HEK293 (cell line): ENCODE measurements around the gene TRIM44.

ENCODE experiments used
- CTCF ChIA-PET: fragments of 350-600 bp; formaldehyde crosslinking; extraction: SDS; loops from one replicate; lab custom pipeline; 2021; ENCODE audit warnings: antibody characterized with exemption; lab: Yijun Ruan, JAX
- POLR2A ChIA-PET: fragments of 300-600 bp; formaldehyde crosslinking; extraction: SDS; loops from one replicate; lab custom pipeline; 2020; ENCODE audit warnings: antibody characterized with exemption, inconsistent platforms; lab: Yijun Ruan, JAX
- H3K27ac ChIP-seq: fragments of 200-500 bp; sonication (Bioruptor generic); 2 replicates; pipeline ENCODE4 v1.5.1; 2014; ENCODE audit warnings: low read depth, low read length, control low read depth, inconsistent platforms; ENCODE audit errors: extremely low read depth
- H3K36me3 ChIP-seq, 2 experiments: fragments of 200-500 bp in 1 of 2; sonication (Bioruptor generic) in 1 of 2; 1 replicate in 1 of 2; 2 replicates in 1 of 2; pipeline ENCODE4 v1.5.1; 2014 to 2017; ENCODE audit warnings: inconsistent platforms in 2 of 2, low read length in 2 of 2; ENCODE audit not compliant: control insufficient read depth in 2 of 2, insufficient read depth in 1 of 2
- H3K4me1 ChIP-seq: fragments of 200-500 bp; sonication (Bioruptor generic); 2 replicates; pipeline ENCODE4 v1.5.1; 2014; ENCODE audit warnings: mild to moderate bottlenecking, low read length, inconsistent platforms; ENCODE audit not compliant: control insufficient read depth, insufficient read depth
- H3K4me3 ChIP-seq: 2 replicates; pipeline ENCODE4 v1.5.1; 2011; ENCODE audit warnings: low read depth, mild to moderate bottlenecking, control low read depth, low read length, moderate library complexity
- H3K9me3 ChIP-seq: fragments of 200-500 bp; sonication (Bioruptor generic); 2 replicates; pipeline ENCODE4 v1.5.1; 2014; ENCODE audit warnings: low read depth, low read length, inconsistent platforms; ENCODE audit not compliant: control insufficient read depth, insufficient read depth
- SP3 ChIP-seq: fragments of 450-650 bp; formaldehyde crosslinking; IDR thresholded peaks from 2 replicates; pipeline ENCODE4 v1.5.1; 2016; ENCODE audit warnings: missing biosample characterization, missing genetic modification characterization
- ZBTB48 ChIP-seq: fragments of 450-650 bp; formaldehyde crosslinking; IDR thresholded peaks from 2 replicates; pipeline ENCODE4 v1.5.1; 2016; ENCODE audit warnings: missing biosample characterization, missing genetic modification characterization
- ZFP3 ChIP-seq: fragments of 450-650 bp; formaldehyde crosslinking; IDR thresholded peaks from 2 replicates; pipeline ENCODE4 v1.5.1; 2016; ENCODE audit warnings: low read depth, missing biosample characterization, missing genetic modification characterization
- ZFP69B ChIP-seq: fragments of 450-650 bp; formaldehyde crosslinking; IDR thresholded peaks from 2 replicates; pipeline ENCODE4 v1.5.1; 2016; ENCODE audit warnings: missing biosample characterization, missing genetic modification characterization
- ZNF114 ChIP-seq: fragments of 450-650 bp; formaldehyde crosslinking; IDR thresholded peaks from 2 replicates; pipeline ENCODE4 v1.5.0; 2017; ENCODE audit warnings: missing biosample characterization, missing genetic modification characterization
- ZNF133 ChIP-seq: fragments of 450-650 bp; formaldehyde crosslinking; IDR thresholded peaks from 2 replicates; pipeline ENCODE4 v1.5.1; 2016; ENCODE audit warnings: missing biosample characterization, missing genetic modification characterization
- ZNF184 ChIP-seq: fragments of 450-650 bp; IDR thresholded peaks from 2 replicates; pipeline ENCODE4 v1.5.1; 2018; ENCODE audit warnings: missing biosample characterization, mild to moderate bottlenecking, missing genetic modification characterization
- ZNF239 ChIP-seq: fragments of 450-650 bp; formaldehyde crosslinking; IDR thresholded peaks from 2 replicates; pipeline ENCODE4 v1.5.1; 2016; ENCODE audit warnings: missing biosample characterization, missing genetic modification characterization
- ZNF398 ChIP-seq: fragments of 450-650 bp; formaldehyde crosslinking; IDR thresholded peaks from 2 replicates; pipeline ENCODE4 v1.5.1; 2017; ENCODE audit warnings: missing biosample characterization, missing genetic modification characterization
- ZNF433 ChIP-seq: fragments of 450-650 bp; formaldehyde crosslinking; IDR thresholded peaks from 2 replicates; pipeline ENCODE4 v1.5.1; 2016; ENCODE audit warnings: missing biosample characterization, missing genetic modification characterization, low read depth
- ZNF501 ChIP-seq: fragments of 450-650 bp; formaldehyde crosslinking; IDR thresholded peaks from 2 replicates; pipeline ENCODE4 v1.5.1; 2016; ENCODE audit warnings: missing biosample characterization, missing genetic modification characterization
- ZNF510 ChIP-seq: fragments of 450-650 bp; formaldehyde crosslinking; IDR thresholded peaks from 2 replicates; pipeline ENCODE4 v1.5.1; 2018; ENCODE audit warnings: mild to moderate bottlenecking, missing genetic modification characterization, missing biosample characterization; ENCODE audit not compliant: insufficient replicate concordance
- ZNF544 ChIP-seq: fragments of 450-650 bp; formaldehyde crosslinking; IDR thresholded peaks from 2 replicates; pipeline ENCODE4 v1.5.0; 2017; ENCODE audit warnings: missing biosample characterization, missing genetic modification characterization
- ZNF747 ChIP-seq: fragments of 450-650 bp; formaldehyde crosslinking; IDR thresholded peaks from 2 replicates; pipeline ENCODE4 v1.5.1; 2016; ENCODE audit warnings: missing biosample characterization, missing genetic modification characterization
- ZNF76 ChIP-seq: fragments of 450-650 bp; formaldehyde crosslinking; IDR thresholded peaks from 2 replicates; pipeline ENCODE4; 2016; ENCODE audit warnings: low read depth, missing biosample characterization, missing genetic modification characterization, borderline replicate concordance
- ZNF768 ChIP-seq: fragments of 450-650 bp; formaldehyde crosslinking; IDR thresholded peaks from 2 replicates; pipeline ENCODE4 v1.5.1; 2018; ENCODE audit warnings: missing biosample characterization, mild to moderate bottlenecking, missing genetic modification characterization
- TF ChIP-seq, protein P1 (sequence below): fragments of 450-650 bp; formaldehyde crosslinking; IDR thresholded peaks from 2 replicates; pipeline ENCODE4 v1.5.1; 2016; ENCODE audit warnings: missing biosample characterization, missing genetic modification characterization, borderline replicate concordance
- TF ChIP-seq, protein P2 (sequence below): fragments of 450-650 bp; formaldehyde crosslinking; IDR thresholded peaks from 2 replicates; pipeline ENCODE4 v1.5.1; 2017; ENCODE audit warnings: missing biosample characterization, missing genetic modification characterization
- TF ChIP-seq, protein P3 (sequence below): fragments of 450-650 bp; formaldehyde crosslinking; IDR thresholded peaks from 2 replicates; pipeline ENCODE4 v1.5.1; 2016; ENCODE audit warnings: missing biosample characterization, missing genetic modification characterization
- TF ChIP-seq, protein P4 (sequence below): fragments of 450-650 bp; formaldehyde crosslinking; IDR thresholded peaks from 2 replicates; pipeline ENCODE4 v1.5.1; 2017; ENCODE audit warnings: missing biosample characterization, mild to moderate bottlenecking, missing genetic modification characterization, moderate library complexity

The TRIM44 gene

DNA sequence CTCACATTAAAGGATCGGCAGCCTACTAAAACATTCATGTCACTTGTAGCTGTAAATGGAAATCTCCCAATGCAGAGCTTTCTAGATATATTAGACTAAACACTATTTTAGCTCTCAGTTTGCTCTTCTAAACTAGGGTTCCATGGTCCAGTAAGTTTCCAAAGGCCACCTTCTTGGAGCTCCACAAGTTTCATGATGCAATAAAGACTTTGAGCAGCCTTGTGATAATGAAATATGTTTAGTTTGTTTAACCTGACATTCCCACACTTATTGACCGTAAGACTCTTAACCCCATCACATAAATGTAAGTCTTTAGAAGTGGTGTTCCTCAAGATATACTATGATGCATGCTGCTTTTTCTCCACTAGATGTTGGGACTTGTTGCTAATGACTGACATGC is 87.7 kb downstream of the TRIM44 start:
- no peaks in the 10 kb centered on the region for H3K4me1 ChIP-seq
- POLR2A ChIA-PET, result no interaction called here

GRCh38 chr11:35750981-35751663 is 88.5 kb downstream of the TRIM44 start:
- POLR2A ChIA-PET, result no interaction called here

More for the DNA sequence above, 87.7 kb downstream of the TRIM44 start:
- no peaks in the 10 kb centered on the region for H3K36me3 ChIP-seq
- no peak overlapping the region for H3K4me3 ChIP-seq
- CTCF ChIA-PET, result interaction anchor here (1.1 kb wide), 1 partner anchor 72 kb away, joined by 4 read pairs; no protein-coding TSS in a partner anchor
- no peak overlapping the region for H3K27ac ChIP-seq
- H3K9me3 ChIP-seq, result no peaks in the 10 kb centered on the region
- TF ChIP-seq, protein P1, sequence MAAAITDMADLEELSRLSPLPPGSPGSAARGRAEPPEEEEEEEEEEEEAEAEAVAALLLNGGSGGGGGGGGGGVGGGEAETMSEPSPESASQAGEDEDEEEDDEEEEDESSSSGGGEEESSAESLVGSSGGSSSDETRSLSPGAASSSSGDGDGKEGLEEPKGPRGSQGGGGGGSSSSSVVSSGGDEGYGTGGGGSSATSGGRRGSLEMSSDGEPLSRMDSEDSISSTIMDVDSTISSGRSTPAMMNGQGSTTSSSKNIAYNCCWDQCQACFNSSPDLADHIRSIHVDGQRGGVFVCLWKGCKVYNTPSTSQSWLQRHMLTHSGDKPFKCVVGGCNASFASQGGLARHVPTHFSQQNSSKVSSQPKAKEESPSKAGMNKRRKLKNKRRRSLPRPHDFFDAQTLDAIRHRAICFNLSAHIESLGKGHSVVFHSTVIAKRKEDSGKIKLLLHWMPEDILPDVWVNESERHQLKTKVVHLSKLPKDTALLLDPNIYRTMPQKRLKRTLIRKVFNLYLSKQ (tag by site-specific recombination), result no peak
- TF ChIP-seq ZNF747 (tag by site-specific recombination), result no peak
- TF ChIP-seq, protein P2, sequence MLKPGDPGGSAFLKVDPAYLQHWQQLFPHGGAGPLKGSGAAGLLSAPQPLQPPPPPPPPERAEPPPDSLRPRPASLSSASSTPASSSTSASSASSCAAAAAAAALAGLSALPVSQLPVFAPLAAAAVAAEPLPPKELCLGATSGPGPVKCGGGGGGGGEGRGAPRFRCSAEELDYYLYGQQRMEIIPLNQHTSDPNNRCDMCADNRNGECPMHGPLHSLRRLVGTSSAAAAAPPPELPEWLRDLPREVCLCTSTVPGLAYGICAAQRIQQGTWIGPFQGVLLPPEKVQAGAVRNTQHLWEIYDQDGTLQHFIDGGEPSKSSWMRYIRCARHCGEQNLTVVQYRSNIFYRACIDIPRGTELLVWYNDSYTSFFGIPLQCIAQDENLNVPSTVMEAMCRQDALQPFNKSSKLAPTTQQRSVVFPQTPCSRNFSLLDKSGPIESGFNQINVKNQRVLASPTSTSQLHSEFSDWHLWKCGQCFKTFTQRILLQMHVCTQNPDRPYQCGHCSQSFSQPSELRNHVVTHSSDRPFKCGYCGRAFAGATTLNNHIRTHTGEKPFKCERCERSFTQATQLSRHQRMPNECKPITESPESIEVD (tag by site-specific recombination), result no peak
- no peak for TF ChIP-seq ZNF76 (tag by site-specific recombination)
- TF ChIP-seq ZNF501 (tag by site-specific recombination), result no peak
- TF ChIP-seq, protein P3, sequence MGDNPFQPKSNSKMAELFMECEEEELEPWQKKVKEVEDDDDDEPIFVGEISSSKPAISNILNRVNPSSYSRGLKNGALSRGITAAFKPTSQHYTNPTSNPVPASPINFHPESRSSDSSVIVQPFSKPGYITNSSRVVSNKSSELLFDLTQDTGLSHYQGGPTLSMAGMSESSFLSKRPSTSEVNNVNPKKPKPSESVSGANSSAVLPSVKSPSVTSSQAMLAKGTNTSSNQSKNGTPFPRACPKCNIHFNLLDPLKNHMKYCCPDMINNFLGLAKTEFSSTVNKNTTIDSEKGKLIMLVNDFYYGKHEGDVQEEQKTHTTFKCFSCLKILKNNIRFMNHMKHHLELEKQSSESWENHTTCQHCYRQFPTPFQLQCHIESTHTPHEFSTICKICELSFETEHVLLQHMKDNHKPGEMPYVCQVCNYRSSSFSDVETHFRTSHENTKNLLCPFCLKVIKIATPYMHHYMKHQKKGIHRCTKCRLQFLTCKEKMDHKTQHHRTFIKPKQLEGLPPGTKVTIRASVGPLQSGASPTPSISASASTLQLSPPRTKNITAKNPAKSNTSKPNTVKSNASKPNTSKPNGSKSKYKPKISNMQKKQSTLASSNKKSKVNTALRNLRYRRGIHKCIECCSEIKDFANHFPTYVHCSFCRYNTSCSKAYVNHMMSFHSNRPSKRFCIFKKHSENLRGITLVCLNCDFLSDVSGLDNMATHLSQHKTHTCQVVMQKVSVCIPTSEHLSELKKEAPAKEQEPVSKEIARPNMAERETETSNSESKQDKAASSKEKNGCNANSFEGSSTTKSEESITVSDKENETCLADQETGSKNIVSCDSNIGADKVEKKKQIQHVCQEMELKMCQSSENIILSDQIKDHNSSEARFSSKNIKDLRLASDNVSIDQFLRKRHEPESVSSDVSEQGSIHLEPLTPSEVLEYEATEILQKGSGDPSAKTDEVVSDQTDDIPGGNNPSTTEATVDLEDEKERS (tag by site-specific recombination), result no peak
- no peak for TF ChIP-seq ZNF433 (tag by site-specific recombination)
- no peak for TF ChIP-seq ZNF768 (tag by site-specific recombination)
- TF ChIP-seq ZNF510 (tag by site-specific recombination), result no peak
- TF ChIP-seq, protein P4, sequence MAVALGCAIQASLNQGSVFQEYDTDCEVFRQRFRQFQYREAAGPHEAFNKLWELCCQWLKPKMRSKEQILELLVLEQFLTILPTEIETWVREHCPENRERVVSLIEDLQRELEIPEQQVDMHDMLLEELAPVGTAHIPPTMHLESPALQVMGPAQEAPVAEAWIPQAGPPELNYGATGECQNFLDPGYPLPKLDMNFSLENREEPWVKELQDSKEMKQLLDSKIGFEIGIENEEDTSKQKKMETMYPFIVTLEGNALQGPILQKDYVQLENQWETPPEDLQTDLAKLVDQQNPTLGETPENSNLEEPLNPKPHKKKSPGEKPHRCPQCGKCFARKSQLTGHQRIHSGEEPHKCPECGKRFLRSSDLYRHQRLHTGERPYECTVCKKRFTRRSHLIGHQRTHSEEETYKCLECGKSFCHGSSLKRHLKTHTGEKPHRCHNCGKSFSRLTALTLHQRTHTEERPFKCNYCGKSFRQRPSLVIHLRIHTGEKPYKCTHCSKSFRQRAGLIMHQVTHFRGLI (tag by site-specific recombination), result no peak

More at GRCh38 chr11:35750981-35751663, 88.5 kb downstream of the TRIM44 start:
- CTCF ChIA-PET, result interaction anchor here (0.6 to 0.7 kb wide), 4 partner anchors 7 to 393 kb away, joined by 3 to 6 read pairs (median 4); no protein-coding TSS in a partner anchor
- H3K4me1 ChIP-seq, result no peaks in the 10 kb centered on the region
- TF ChIP-seq ZNF239 (tag by site-specific recombination) (no peak), ZBTB48 (tag by site-specific recombination) (no peak), ZFP3 (tag by site-specific recombination) (no peak), ZFP69B (tag by site-specific recombination) (no peak), ZNF544 (tag by site-specific recombination) (no peak), SP3 (tag by site-specific recombination) (no peak), ZNF184 (tag by site-specific recombination) (no peak), ZNF114 (tag by site-specific recombination) (no peak), ZNF133 (tag by site-specific recombination) (no peak), ZNF398 (no peak)
- no peak overlapping the region for H3K27ac ChIP-seq
- H3K4me3 ChIP-seq, result no peak overlapping the region
- H3K36me3 ChIP-seq, result no peaks in the 10 kb centered on the region
- H3K9me3 ChIP-seq, result no peaks in the 10 kb centered on the region
